Jurkat, Clone E6-1 (cell line): ENCODE measurements around the gene TPRN.

Experiments used
- DNase-seq: peaks from one replicate; pipeline ENCODE4 v3.0.0-alpha.2; 2011; ENCODE audit warnings: low read depth, low spot score
- H3K4me3 ChIP-seq: 2 replicates; pipeline ENCODE4 v1.5.1; 2011; ENCODE audit warnings: mild to moderate bottlenecking, low read length, control low read depth, moderate library complexity

Gene TPRN

GRCh38 chr9:137156567-137157375, 43.8 kb downstream of the TPRN start:
- no peak overlapping the region for H3K4me3 ChIP-seq

GRCh38 chr9:137152844-137153405, 47.6 kb downstream of the TPRN start:
- H3K4me3 ChIP-seq = no peak overlapping the region
- no peak for DNase-seq

More at GRCh38 chr9:137156567-137157375, 43.8 kb downstream of the TPRN start:
- DNase-seq = peak; percentile 39

DNA sequence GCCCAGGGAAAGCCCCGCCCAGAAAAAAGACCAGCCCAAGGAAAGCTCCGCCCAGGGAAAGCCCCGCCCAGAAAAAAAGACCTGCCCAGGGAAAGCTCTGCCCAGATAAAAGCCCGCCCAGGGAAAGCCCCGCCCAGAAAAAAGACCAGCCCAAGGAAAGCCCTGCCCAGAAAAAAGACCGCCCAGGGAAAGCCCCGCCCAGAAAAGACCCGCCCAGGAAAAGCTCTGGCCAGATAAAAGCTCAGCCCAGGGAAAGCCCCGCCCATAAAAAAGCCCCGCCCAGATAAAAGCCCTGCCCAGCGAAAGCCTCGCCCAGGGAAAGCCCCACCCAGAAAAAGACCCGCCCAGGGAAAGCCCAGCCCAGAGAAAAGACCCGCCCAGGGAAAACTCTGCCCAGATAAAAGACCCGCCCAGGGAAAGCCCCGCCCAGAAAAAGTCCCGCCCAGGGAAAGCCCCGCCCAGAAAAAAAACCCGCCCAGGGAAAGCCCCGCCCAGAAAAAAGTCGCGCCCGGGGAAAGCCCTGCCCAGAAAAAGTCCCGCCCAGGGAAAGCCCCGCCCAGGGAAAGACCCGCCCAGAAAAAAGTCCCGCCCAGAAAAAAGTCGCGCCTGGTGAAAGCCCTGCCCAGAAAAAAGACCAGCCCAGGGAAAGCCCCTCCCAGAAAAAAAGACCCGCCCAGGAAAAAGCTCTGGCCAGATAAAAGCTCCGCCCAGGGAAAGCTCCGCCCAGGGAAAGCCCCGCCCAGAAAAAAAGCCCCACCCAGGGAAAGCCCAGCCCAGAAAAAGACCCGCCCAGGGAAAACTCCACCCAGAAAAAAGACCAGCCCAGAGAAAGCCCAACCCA, 49.7 kb downstream of the TPRN start:
- DNase-seq = peak; percentile 70
- no peak overlapping the region for H3K4me3 ChIP-seq

- H3K4me3 ChIP-seq = no peak overlapping the region
- peak; percentile 48 for DNase-seq
Observed at GRCh38 chr9:137149942-137150616, 50.5 kb downstream of the TPRN start.

DNA sequence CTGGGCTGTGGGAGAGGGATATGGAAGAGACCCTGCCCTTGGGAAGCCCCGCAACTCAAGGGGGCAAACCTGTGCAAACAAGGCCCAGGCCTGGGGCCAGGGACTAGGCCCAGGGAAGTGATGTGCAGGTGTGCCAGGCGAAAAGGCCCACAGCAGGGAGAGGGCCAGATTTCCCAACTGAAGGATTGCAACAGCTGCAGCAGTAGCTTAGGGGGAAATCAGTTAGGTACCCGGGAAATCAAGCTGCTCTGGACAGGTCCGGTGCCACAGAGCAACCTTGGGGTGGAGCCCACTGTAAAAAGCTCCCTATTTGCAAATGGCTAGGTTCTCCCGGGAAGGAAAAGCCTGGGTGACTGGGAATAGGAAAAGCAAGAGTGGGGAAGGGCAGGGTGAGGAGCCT, 51.2 kb downstream of the TPRN start:
- no peak for DNase-seq
- no peak overlapping the region for H3K4me3 ChIP-seq

GRCh38 chr9:137148661-137149060, 51.9 kb downstream of the TPRN start:
- H3K4me3 ChIP-seq = no peak overlapping the region
- DNase-seq = no peak

DNA sequence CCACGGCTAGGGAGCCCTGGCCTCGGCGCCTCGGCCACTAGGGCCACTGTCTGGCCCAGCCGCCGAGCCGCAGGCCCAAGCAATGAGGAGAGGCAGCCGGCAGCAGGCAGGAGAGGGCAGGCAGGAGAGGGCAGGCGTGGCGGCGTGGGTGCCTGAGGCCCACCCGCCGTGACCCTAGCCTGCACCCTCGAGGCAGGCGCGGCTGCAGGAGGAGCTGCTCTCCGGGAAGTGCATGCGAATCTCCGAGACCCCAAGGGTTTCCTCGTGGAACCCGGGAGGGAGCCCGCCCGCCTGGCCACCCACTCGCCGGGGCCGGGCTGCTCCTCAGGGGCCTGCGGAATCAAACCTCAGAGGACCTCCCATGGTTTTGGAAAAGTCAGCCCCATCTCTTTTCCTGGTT, 52.3 kb downstream of the TPRN start:
- DNase-seq = no peak
- no peak overlapping the region for H3K4me3 ChIP-seq

- DNase-seq = no peak
- H3K4me3 ChIP-seq = no peak overlapping the region
Observed at GRCh38 chr9:137147793-137148160, 52.8 kb downstream of the TPRN start.

DNA sequence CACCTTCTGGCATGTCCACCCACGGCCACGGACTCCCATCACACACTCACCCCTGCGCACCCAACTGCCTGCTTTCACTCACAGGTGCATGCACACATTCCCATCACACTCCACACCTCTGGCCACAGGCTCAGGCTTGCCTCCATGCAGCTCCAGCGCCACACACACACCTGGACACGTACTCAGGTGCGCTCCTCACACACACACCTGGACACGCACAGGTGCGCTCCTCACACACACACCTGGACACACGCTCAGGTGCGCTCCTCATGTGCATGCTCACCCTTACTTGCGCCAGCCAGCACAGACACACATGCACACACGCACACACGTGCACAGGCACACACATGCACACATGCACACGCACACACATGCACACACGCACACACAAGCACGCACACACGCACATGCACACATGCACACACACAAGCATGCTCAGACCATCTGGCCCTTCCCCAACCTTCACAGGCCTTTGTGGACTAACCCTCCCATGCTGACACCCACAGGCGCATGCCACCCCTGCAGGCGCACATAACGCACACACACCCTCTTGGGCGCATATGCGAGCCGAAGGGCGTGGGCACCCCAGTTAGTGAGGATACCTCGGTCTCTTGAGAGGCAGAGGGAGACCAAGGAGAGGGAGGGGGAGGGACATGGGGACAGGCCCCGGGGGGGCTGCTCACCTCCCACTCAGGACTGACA, 53.3 kb downstream of the TPRN start:
- no peak for DNase-seq
- no peak overlapping the region for H3K4me3 ChIP-seq

DNA sequence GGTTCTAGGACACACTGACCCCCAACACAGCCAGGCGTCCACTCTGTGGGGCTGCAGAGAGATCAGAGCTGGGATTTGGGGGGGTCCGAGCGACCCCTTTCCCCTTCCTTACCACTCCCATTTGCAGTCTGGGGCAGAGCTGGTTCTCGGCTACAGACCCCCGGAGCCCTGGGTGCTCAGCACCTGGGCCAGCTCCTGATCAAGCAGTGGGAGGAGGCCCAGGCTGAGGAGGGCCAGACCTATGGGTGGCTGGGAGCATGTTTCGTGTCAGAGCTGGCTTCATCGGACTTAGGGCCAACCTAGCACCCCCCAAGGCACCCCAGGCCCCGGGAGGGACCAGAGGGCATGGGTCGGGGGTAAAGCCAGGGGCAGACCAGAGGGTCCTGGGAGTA, 54.0 kb downstream of the TPRN start:
- no peak for DNase-seq
- H3K4me3 ChIP-seq = no peak overlapping the region

DNA sequence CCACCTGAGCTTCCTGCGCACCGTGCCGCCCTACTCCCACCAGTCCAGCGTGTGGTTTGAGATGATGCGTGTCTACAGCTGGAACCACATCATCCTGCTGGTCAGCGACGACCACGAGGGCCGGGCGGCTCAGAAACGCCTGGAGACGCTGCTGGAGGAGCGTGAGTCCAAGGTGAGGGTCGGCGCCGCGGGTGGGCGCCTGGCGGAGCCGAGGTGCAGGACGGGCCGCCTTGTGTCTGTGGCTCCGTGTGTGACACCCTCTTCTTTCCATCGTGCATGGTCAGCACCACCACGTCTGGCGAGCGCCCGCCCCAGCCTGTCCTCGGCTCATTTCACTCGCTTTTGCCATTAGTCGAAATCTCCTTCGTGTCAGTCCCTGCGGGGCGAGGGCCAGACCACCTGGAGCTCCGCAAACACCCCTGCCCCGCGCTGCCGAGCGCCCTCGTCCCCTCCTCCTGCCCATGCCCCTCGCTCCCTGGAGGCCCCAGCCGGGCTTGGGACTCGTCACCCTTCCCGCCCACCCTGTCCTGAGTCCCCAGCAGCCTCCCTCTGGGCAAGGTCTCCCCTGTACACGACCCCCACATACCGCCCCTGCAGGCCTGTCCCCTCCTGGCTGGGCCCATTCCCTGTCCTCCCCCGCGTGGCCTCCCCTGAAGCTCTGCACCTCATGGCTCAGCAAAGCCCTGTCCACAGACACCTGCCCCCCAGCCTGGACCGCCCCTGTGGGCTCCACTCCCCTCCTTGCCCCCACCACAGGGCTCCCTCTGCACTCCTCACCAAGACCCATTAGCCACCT, 54.6 kb downstream of the TPRN start:
- DNase-seq = no peak
- H3K4me3 ChIP-seq = no peak overlapping the region

DNA sequence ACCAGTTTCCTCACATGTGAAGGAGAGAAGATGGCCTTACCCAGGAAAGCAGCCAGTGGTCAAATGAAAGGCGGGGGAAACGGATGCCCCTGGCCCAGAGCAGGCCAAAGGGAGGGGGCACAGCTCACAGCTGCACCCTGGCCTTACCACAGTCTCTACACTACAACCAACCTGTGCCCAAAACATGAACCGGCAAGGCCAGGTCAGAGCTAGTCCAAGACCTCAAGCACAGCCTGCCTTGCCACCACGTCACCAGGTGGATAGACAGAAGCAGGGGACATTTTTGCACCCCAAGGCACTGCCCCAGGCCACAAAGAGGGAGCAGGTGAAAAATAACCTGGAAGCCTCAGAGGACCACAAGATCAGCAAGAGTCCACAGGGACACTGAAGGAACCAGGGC, 57.1 kb downstream of the TPRN start:
- DNase-seq = no peak
- no peak overlapping the region for H3K4me3 ChIP-seq

GRCh38 chr9:137141976-137142936, 58.3 kb downstream of the TPRN start:
- DNase-seq = no peak
- H3K4me3 ChIP-seq = no peak overlapping the region
